ENCODE data around the gene RLIM.
A peak's percentile ranks its signal among the peaks of the same experiment; 100 is the strongest.

The RLIM gene

GRCh38 chrX:74546984-74547383 is 67.4 kb downstream of the RLIM start:
- no peak for TF ChIP-seq CTCF (IDR thresholded peaks at IDR 0.05; ENCODE audit: low read depth, low read length, missing control alignments)
- DNase-seq = no peak
- no peak overlapping the region for H3K4me3 ChIP-seq (ENCODE audit: low read depth, low read length)
- in situ Hi-C loops (cut with HindIII; ENCODE audit: low pct_ligation_motif_present, low sequenced_read_pairs) = no loop called here
- H3K36me3 ChIP-seq (replicated peaks) = no peaks in the 10 kb centered on the region
- no peaks in the 10 kb centered on the region for H3K27me3 ChIP-seq (replicated peaks)
- no peak overlapping the region for H3K27ac ChIP-seq

- no peak for TF ChIP-seq CTCF (IDR thresholded peaks at IDR 0.05; ENCODE audit: low read depth, low read length, missing control alignments)
- no peaks in the 10 kb centered on the region for H3K27me3 ChIP-seq (replicated peaks)
- H3K36me3 ChIP-seq (replicated peaks) = no peaks in the 10 kb centered on the region
- no peak for DNase-seq
- no peak overlapping the region for H3K27ac ChIP-seq
- in situ Hi-C loops (cut with HindIII; ENCODE audit: low pct_ligation_motif_present, low sequenced_read_pairs) = no loop called here
- no peak overlapping the region for H3K4me3 ChIP-seq (ENCODE audit: low read depth, low read length)
These were observed 68.4 kb downstream of the RLIM start for GRCh38 chrX:74545880-74546523.

- no peaks in the 10 kb centered on the region for H3K27me3 ChIP-seq (replicated peaks)
- DNase-seq = no peak
- H3K4me3 ChIP-seq (ENCODE audit: low read depth, low read length) = no peak overlapping the region
- H3K27ac ChIP-seq = no peak overlapping the region
- H3K36me3 ChIP-seq (replicated peaks) = no peaks in the 10 kb centered on the region
- TF ChIP-seq CTCF (IDR thresholded peaks at IDR 0.05; ENCODE audit: low read depth, low read length, missing control alignments) = no peak
- in situ Hi-C loops (cut with HindIII; ENCODE audit: low pct_ligation_motif_present, low sequenced_read_pairs) = no loop called here
These were observed 73.7 kb downstream of the RLIM start for GRCh38 chrX:74540635-74541249.

- H3K27ac ChIP-seq = no peak overlapping the region
- DNase-seq = peak; percentile 2
- H3K4me3 ChIP-seq (ENCODE audit: low read depth, low read length) = peak overlapping the region; percentile 51
- in situ Hi-C loops (cut with HindIII; ENCODE audit: low pct_ligation_motif_present, low sequenced_read_pairs) = no loop called here
- no peaks in the 10 kb centered on the region for H3K27me3 ChIP-seq (replicated peaks)
- H3K36me3 ChIP-seq (replicated peaks) = no peaks in the 10 kb centered on the region
- TF ChIP-seq CTCF (IDR thresholded peaks at IDR 0.05; ENCODE audit: low read depth, low read length, missing control alignments) = peak; percentile 20
These were observed 77.5 kb downstream of the RLIM start for GRCh38 chrX:74536832-74537371.

- TF ChIP-seq CTCF (IDR thresholded peaks at IDR 0.05; ENCODE audit: low read depth, low read length, missing control alignments) = peak; percentile 54
- H3K4me3 ChIP-seq (ENCODE audit: low read depth, low read length) = peak overlapping the region; percentile 51
- H3K36me3 ChIP-seq (replicated peaks) = no peaks in the 10 kb centered on the region
- H3K27ac ChIP-seq = no peak overlapping the region
- no peaks in the 10 kb centered on the region for H3K27me3 ChIP-seq (replicated peaks)
- in situ Hi-C loops (cut with HindIII; ENCODE audit: low pct_ligation_motif_present, low sequenced_read_pairs) = no loop called here
- DNase-seq = peak; percentile 53
These were observed 78.1 kb downstream of the RLIM start for GRCh38 chrX:74536152-74536831.
